ENCODE results near the gene CNGA2.

- TF ChIP-seq POLR2A (IDR thresholded peaks at IDR 0.05) = no peak
- TF ChIP-seq CTCF (IDR thresholded peaks at IDR 0.05) = no peak
- TF ChIP-seq EP300 (IDR thresholded peaks at IDR 0.05) = no peak
- TF ChIP-seq POLR2AphosphoS5 (IDR thresholded peaks at IDR 0.05) = no peak
These were observed 37.2 kb downstream of the CNGA2 start for GRCh38 chrX:151771726-151772125.
